Stimulated activated CD4-positive, alpha-beta T cell treated with anti-CD3 and anti-CD28 coated beads, Interleukin-15, amount 100 ng/mL, for 24 hours (primary cell): ENCODE data around the gene RSL1D1.
"Not testable (repeated sequence)": the region's sequence is repeated elsewhere in the genome, so short reads cannot be mapped to it uniquely, and the experiment has no call there.

ENCODE experiments used
- DNase-seq: peaks from one replicate; pipeline ENCODE4 v3.0.0-alpha.2; 2020

The RSL1D1 gene

GRCh38 chr16:11796227-11797165, 54.8 kb downstream of the RSL1D1 start:
- peak; percentile 37 for DNase-seq

GRCh38 chr16:11795887-11796226, 55.5 kb downstream of the RSL1D1 start:
- DNase-seq = no peak

GRCh38 chr16:11794996-11795886, 56.1 kb downstream of the RSL1D1 start:
- DNase-seq = no peak

GRCh38 chr16:11794447-11794846, 56.9 kb downstream of the RSL1D1 start:
- DNase-seq = no peak

GRCh38 chr16:11793840-11794239, 57.5 kb downstream of the RSL1D1 start:
- DNase-seq = no peak

GRCh38 chr16:11792410-11793241, 58.7 kb downstream of the RSL1D1 start:
- no peak for DNase-seq

GRCh38 chr16:11791144-11791828, 60.1 kb downstream of the RSL1D1 start:
- no peak for DNase-seq

- DNase-seq = no peak
These were observed 62.4 kb downstream of the RSL1D1 start for GRCh38 chr16:11788914-11789313.

GRCh38 chr16:11784980-11785599, 66.3 kb downstream of the RSL1D1 start:
- DNase-seq = not testable (repeated sequence)

GRCh38 chr16:11784381-11784780, 67.0 kb downstream of the RSL1D1 start:
- not testable (repeated sequence) for DNase-seq

GRCh38 chr16:11784038-11784369, 67.3 kb downstream of the RSL1D1 start:
- DNase-seq = no peak
